ENCODE measurements around the gene CNIH4. TPM values are rescaled to one million over a fixed set of nuclear protein-coding genes. Genes with fewer than 3 reads are reported as not detected.

The CNIH4 gene
- total RNA-seq, 1 experiment from 2014 or later, result 104 TPM

DNA sequence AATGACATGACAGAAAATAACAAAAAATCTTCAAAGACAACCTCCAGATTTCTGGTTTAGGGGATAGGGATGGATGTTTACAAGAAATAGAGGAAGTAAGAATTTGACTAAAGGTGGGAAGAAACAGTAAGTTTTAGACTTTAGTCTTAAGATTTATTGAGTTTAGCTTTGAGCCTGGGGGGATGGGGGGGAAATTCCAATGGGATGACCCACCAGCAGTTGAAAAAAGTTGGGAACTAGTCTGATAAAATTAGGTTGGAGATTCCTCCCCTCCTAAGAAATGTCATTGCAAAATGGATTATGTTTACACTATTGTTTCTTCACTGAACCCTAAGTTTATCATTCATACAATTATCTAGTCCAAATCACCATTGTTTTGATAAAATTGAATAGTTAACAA lies 49.5 kb downstream of the CNIH4 start:
- H3K4me1 Mint-ChIP-seq, result 0 out of 4 replicates have a peak, but pooled peaks cover 0 to 4% of the 10 kb centered on the region in 2 experiments
- Histone ChIP-seq H3K23me2 (ENCODE audit: insufficient read length, low read depth, low read length, poor library complexity, severe bottlenecking) (no peaks in the 10 kb centered on the region), H3K27ac (ENCODE audit: insufficient read length, low read depth, low read length) (no peak overlapping the region)

More for the DNA sequence above, 49.5 kb downstream of the CNIH4 start:
- Histone ChIP-seq H3K4ac (ENCODE audit: low read depth, low read length) (no peak overlapping the region), H3K9ac (ENCODE audit: extremely low read depth, insufficient read length, low read length) (no peak overlapping the region), H2BK20ac (ENCODE audit: low read depth, low read length, poor library complexity, severe bottlenecking) (no peak overlapping the region), H4K5ac (ENCODE audit: insufficient read length, low read depth, low read length) (no peak overlapping the region), H3K4me1 (ENCODE audit: insufficient read depth, low read length) (no peaks in the 10 kb centered on the region), H3K56ac (ENCODE audit: insufficient read length, low read depth, low read length) (no peak overlapping the region), H3K18ac (ENCODE audit: insufficient read length, low read depth, low read length) (no peak overlapping the region), H3K27me3 (ENCODE audit: insufficient read depth, low read length) (no peaks in the 10 kb centered on the region), H3K23ac (ENCODE audit: insufficient read length, low read depth, low read length) (no peak overlapping the region), H4K20me1 (ENCODE audit: control insufficient read depth, insufficient read depth, insufficient read length) (no peaks in the 10 kb centered on the region), H2AK5ac (ENCODE audit: insufficient read length, low read length) (no peak overlapping the region), H2BK120ac (ENCODE audit: low read depth, low read length, poor library complexity, severe bottlenecking) (no peak overlapping the region), H2BK5ac (ENCODE audit: insufficient read length, low read length) (no peak overlapping the region), H2AFZ (ENCODE audit: low read length) (no peak overlapping the region), H2BK15ac (ENCODE audit: low read depth, low read length) (no peak overlapping the region), H2BK12ac (ENCODE audit: insufficient read length, low read depth, low read length) (no peak overlapping the region), H4K8ac (replicated peaks; ENCODE audit: insufficient read length, low read depth, low read length) (no peak overlapping the region), H3K79me2 (ENCODE audit: insufficient read depth, low read length) (no peaks in the 10 kb centered on the region), H3T11ph (ENCODE audit: low read length) (no peak overlapping the region), H3K79me1 (ENCODE audit: insufficient read depth, low read depth, low read length, poor library complexity, severe bottlenecking) (no peaks in the 10 kb centered on the region), H4K91ac (ENCODE audit: insufficient read length, low read depth, low read length) (no peak overlapping the region), H3K9me3 (ENCODE audit: control insufficient read depth, low read depth, low read length) (no peaks in the 10 kb centered on the region), H3K14ac (ENCODE audit: insufficient read depth, low read length) (no peak overlapping the region), H3K4me2 (ENCODE audit: insufficient read depth, insufficient read length, low read length) (no peak overlapping the region)
- Mint-ChIP-seq H3K4me3 (no peak overlapping the region), H3K27ac (peak overlapping the region in 2 of 3 experiments; percentile 44 to 68; a peak in 3 of 7 replicates), H3K9me3 (no peaks in the 10 kb centered on the region), H3K36me3 (ENCODE audit: insufficient read depth in 1 of 3, low read depth in 3 of 3) (peaks cover 15 to 82% (median 65%) of the 10 kb centered on the region in 3 experiments; a peak in 6 of 7 replicates), H3K27me3 (ENCODE audit: low read depth) (no peaks in the 10 kb centered on the region)
- no peak for DNase-seq
- TF ChIP-seq, protein P1, sequence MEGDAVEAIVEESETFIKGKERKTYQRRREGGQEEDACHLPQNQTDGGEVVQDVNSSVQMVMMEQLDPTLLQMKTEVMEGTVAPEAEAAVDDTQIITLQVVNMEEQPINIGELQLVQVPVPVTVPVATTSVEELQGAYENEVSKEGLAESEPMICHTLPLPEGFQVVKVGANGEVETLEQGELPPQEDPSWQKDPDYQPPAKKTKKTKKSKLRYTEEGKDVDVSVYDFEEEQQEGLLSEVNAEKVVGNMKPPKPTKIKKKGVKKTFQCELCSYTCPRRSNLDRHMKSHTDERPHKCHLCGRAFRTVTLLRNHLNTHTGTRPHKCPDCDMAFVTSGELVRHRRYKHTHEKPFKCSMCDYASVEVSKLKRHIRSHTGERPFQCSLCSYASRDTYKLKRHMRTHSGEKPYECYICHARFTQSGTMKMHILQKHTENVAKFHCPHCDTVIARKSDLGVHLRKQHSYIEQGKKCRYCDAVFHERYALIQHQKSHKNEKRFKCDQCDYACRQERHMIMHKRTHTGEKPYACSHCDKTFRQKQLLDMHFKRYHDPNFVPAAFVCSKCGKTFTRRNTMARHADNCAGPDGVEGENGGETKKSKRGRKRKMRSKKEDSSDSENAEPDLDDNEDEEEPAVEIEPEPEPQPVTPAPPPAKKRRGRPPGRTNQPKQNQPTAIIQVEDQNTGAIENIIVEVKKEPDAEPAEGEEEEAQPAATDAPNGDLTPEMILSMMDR (conservative IDR thresholded peaks at IDR 0.05), result no peak

All from H9 (cell line).